Anterior cingulate cortex (tissue), 58 donors: ENCODE data around the gene LMCD1.
A peak's percentile ranks its signal among the peaks of the same experiment; 100 is the strongest.

Source experiments
- DNase-seq, 58 donors: peaks; one replicate each; lab custom pipeline; 2025; lab: John Stamatoyannopoulos, UW

The LMCD1 gene

GRCh38 chr3:8503871-8504610 is 2.4 kb downstream of the LMCD1 start:
- no peak for DNase-seq

- no peak for DNase-seq
These were observed 3.0 kb downstream of the LMCD1 start for GRCh38 chr3:8504611-8504973.

GRCh38 chr3:8505621-8506020 is 4.0 kb downstream of the LMCD1 start:
- no peak for DNase-seq

GRCh38 chr3:8506571-8507061 is 5.0 kb downstream of the LMCD1 start:
- DNase-seq = no peak

GRCh38 chr3:8507496-8507895 is 5.9 kb downstream of the LMCD1 start:
- DNase-seq = no peak

DNA sequence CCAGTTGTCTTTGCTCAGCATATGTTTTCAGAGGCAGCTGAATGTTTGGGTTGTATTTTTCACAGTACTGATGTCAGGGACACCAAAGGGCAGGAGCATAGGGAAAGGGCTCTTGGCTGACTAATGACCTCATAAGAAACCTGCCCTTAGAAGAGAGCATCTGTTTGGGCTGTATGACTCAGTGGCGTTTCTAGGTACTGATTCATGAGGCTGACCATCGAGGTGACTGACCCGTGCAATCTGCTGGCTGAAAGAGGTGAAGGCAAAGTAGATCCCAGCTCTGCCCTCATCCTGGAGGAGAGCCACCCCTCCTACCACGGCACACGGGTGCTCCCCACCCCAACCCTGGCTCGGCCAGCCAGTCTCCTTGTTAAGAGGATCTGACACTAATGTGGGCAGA is 8.3 kb downstream of the LMCD1 start:
- no peak for DNase-seq

DNA sequence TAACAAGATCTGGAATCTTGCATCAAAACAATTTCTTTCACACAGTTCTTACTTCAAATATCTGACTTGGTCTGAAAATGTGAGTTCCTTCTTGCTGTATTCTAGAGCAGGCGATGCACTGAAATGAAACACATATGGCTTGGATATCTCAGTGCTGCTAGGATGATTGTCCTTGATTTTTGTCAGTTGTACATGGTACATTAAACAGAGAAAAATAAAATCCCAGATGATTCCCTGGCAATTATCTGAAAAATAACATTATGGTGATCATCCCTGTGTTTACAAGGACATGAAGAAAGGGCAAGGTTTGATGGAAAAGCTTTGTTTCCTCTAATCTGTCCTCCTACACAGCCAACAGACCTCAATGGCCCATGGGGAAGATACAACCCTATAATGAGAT is 10.6 kb downstream of the LMCD1 start:
- DNase-seq = no peak

DNA sequence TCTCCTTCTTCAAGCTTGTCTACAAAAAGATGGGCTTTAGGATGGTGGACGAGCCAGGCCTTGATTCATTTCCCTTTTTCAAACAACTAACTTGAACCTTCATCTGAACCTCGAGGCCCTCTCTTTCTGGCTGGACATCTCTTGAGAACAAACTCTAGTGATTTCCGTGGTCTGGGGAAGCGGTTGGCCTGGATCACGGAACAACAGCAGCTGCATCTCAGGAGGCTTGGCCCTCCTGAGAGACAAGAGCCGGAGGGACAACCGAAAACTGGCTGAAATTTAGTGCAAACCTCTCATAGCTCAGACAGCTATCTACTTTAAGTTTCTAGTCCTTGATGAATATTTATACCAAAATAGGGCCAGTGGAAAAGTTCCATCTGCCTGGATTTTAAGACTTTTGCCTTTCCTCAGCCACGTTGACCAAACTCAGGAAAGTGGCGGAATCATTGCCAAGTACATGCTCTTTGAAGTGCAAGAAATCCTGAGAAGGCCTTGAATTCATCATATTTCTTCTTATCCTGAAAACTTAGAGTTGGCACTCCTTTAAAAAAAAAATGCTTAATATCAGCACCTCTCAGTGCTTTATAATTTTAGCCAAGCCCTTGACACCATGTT is 14.5 kb downstream of the LMCD1 start:
- no peak for DNase-seq

- DNase-seq = no peak
These were observed 15.2 kb downstream of the LMCD1 start for GRCh38 chr3:8516783-8517182.

GRCh38 chr3:8517487-8517886 is 15.9 kb downstream of the LMCD1 start:
- DNase-seq = no peak

DNA sequence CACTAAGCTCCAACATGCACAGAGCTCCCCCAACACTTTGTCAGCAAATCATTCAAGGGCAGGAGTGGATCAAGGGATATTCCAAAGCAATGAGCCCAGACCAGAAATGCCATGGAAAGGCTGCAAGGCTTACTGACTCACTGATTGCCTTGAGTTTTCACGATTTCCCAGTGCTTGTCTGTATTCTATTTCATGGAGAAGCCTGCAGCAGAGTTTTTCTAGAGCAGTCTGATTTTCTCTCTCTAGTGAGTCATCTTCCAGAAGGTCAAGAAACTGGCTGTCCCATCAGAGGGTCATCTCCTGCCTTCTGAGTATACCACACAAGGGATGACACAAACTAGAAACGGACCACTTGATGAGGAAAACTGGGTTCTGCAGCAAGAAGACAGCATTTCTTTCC is 16.5 kb downstream of the LMCD1 start:
- no peak for DNase-seq

GRCh38 chr3:8519156-8519555 is 17.5 kb downstream of the LMCD1 start:
- peak in 1 of 58 donors; percentile 9 for DNase-seq

DNA sequence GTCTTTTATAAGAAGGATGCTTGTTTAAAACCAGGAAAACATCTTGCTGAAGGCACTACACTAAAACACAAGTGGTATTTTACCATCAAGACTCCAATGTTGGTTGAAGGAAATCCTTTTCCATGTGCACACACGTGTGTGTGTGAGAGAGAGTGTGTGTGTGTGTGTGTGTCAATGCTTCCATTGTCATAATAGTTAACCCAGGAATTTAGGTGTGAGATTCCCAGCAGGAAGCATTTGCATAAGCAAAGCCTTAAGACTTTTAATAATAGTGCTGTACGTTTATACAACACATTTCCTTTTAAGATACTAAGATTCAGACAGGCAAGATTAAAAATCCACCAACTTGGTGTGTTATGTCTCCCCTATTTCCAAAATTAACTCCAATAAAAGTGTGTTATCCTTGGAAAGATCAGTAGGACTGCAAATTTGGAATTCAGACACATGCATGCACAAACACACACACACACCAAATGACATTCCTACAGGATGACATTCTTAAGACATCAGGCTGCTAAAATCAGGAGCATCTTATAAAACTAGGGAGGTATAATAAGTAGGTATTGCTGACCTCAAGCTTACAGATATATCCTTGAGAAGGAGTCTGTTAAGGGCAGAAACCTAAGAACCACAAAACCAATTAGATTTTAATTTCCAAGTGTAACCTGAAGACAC is 18.3 kb downstream of the LMCD1 start:
- no peak for DNase-seq

GRCh38 chr3:8520816-8521403 is 19.3 kb downstream of the LMCD1 start:
- peak in 3 of 58 donors; percentile 2 to 11 (median 5) for DNase-seq

- DNase-seq = no peak
These were observed 21.4 kb downstream of the LMCD1 start for GRCh38 chr3:8523041-8523440.

GRCh38 chr3:8524249-8524648 is 22.6 kb downstream of the LMCD1 start:
- DNase-seq = peak in 1 of 58 donors; percentile 10

- no peak for DNase-seq
These were observed 23.2 kb downstream of the LMCD1 start for GRCh38 chr3:8524656-8525399.

DNA sequence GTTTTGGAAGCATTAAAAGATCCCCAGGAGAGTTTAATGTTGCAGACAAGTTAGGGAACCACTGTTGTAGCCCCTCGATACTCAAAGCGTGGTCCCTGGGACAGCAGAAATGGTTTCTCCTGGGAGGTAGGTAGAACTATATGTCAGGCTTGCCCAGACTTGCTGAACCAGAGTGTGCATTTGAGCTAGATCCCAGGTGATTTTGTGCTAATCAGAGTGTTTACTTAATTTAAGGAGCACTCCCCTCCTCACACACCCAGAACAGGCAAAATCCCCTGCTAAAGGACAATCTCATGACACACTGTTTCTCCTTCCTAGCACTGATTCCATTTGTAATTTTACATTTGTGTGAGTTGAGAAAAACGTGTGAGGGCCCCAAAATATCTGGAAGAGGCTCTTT is 24.3 kb downstream of the LMCD1 start:
- no peak for DNase-seq

DNA sequence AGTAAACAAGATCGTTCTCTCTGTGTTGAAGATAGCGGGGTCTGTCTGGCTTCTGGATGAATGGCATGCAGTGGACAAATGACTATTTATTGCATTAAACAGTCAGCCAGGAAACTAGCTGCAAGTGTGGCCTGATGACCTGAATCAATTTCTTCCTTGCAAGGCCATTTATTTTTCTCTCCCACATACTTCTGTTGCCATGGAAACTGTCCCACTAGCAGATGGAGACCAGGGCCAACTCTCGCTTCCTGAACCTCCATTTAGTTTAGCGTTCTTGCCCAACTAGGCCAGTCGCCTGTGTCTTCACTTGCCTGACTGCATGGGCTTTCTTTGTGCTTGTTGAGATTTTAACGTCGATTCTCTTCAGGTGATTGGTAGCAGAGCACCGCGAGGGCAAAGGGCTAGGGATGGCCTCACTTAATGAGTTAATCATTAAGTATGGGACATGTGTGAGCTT is 27.6 kb downstream of the LMCD1 start:
- peak in 29 of 58 donors; percentile 4 to 63 (median 15) for DNase-seq

DNA sequence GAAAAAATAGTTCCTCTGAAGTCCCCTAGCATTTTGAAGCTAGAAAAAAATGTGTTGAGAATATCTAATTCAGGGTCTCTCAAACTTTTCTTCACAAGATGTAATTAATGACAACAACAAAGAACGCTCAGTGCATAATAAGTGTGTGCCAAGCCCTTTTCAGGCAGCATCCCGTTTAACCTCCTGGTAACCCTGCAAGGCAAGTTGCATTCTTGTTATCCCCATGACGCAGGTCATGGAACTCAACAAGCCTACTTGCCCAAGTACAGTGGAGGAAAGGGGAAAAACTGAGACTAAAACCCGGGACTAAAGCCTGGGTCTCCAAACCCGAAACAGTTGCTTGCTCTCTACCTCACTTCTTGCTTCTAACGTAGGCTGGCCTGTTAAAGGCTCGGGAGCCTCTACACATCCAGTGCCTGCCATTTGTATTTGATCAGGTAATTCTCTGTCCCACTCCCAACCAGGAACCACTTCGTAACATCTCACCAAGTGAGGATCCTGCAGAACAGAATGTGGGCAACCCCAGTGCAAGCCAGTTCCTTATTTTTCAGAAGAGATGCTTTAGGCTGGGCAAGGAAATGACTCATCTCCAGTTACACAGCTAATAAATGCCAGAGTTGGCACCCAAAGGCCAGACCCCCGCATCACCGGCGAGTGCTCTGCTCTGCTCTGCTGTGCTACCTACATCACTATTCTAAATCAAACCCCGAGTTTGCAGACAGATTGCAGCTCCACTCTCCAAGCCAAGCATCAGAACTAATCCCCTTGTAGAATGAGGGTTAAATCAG is 28.3 kb downstream of the LMCD1 start:
- DNase-seq = no peak
